H1 (cell line): ENCODE results near the gene PI4KA. TPM values are rescaled to one million over a fixed set of nuclear protein-coding genes. Genes with fewer than 3 reads are reported as not detected.

Experiments used
- BCL11A ChIP-seq, 2 experiments: IDR thresholded peaks; one replicate each; pipeline ENCODE4 v1.6.1; 2011; ENCODE audit warnings: low read depth in 2 of 2, low read length in 2 of 2, mild to moderate bottlenecking in 2 of 2
- CEBPB ChIP-seq: IDR thresholded peaks from 2 replicates; pipeline ENCODE4 v1.6.1; 2012; ENCODE audit warnings: low read depth, low read length
- CHD1 ChIP-seq: IDR thresholded peaks from 2 replicates; pipeline ENCODE4 v1.6.1; 2012; ENCODE audit warnings: low read depth, low read length, improper control_type of control experiment
- FOSL1 ChIP-seq: IDR thresholded peaks from 2 replicates; pipeline ENCODE4 v1.6.1; 2011; ENCODE audit warnings: mild to moderate bottlenecking, low read depth, low read length, moderate library complexity; ENCODE audit not compliant: insufficient read depth
- KDM1A ChIP-seq: fragments of 200-600, 300-600 bp; sonication (generic); IDR thresholded peaks from 2 replicates; pipeline ENCODE4 v1.7.1; 2016; ENCODE audit warnings: mild to moderate bottlenecking, low read length, borderline replicate concordance
- RBBP5 ChIP-seq: IDR thresholded peaks from 2 replicates; pipeline ENCODE4 v1.7.1; 2012; ENCODE audit warnings: low read depth, mild to moderate bottlenecking, inconsistent platforms, low read length, moderate library complexity, borderline replicate concordance
- SIRT6 ChIP-seq: IDR thresholded peaks from one replicate; pipeline ENCODE4 v1.7.1; 2012; ENCODE audit warnings: low read length, inconsistent platforms
- TAF7 ChIP-seq: optimal IDR thresholded peaks from 2 replicates; pipeline ENCODE3; 2011; ENCODE audit warnings: low read depth, mild to moderate bottlenecking, inconsistent platforms, low read length, moderate library complexity, borderline replicate concordance
- polyA plus RNA-seq, 7 experiments: library from polyadenylated mRNA; depleted of rRNA in 3 of 7; stranded (reverse) in 5 of 7; unstranded in 2 of 7; fragments of >200 nt in 5 of 7; fragments of 200-250 nt in 2 of 7; gene quantifications; 1 replicate in 5 of 7; 2 replicates in 1 of 7; 4 replicates in 1 of 7; pipeline versions ENCODE4 v1.2.1 to v1.2.3, GENCODE V29; 2011 to 2013; ENCODE audit warnings: missing spikeins in 2 of 7, mixed read lengths in 2 of 7
- total RNA-seq: library from RNA; stranded (reverse); fragmentation: NEBNext Ultra II Directional; extraction: Animal tissue kit (Norgen Biotek cat#: 25700); gene quantifications from 2 replicates; pipeline ENCODE4 v1.2.1, GENCODE V29; 2021

PI4KA gene
- total and polyA plus RNA-seq, 2 of the 8 experiments (the other 6 are each of a cell fraction or from before 2014, with no cell fraction given) = 22.5 to 37.7 TPM

DNA sequence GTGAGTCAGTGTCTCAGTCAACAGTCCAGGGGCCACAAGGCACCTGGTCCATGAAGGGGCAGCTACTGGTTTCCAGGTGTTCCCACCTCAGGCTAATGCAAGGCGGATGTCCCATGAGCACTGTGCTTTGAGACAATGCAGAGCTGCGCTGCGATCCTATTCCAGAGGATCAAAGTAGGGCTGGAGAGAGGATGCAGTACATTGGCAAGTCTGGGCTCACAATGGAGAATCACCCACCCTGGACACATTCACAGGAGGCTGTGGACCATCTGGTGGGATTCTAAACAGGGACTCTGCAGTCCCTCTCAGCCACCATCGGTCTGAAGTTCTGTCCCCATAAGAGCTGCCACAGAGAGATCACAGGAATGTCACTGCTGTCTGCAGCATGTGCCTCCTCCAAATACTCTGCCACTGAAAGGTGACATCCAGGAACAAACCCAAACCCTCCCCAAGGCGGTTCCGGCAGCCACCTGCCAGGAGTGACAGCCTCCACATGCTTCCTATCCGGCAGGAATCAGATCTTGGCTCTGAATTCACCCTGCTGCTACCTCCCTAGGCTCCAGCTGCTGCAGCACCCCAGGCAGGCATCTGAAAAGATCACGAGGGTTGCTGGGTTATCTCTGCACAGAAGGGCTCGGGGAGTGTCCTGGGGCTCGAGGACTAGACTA lies 130.0 kb downstream of the PI4KA start (continued):
- TF ChIP-seq CEBPB (no peak), TAF7 (no peak), CHD1 (no peak), RBBP5 (no peak), KDM1A (no peak), SIRT6 (no peak), BCL11A (IDR thresholded peaks at IDR 0.05; ENCODE audit: low read depth in 2 of 2, low read length in 2 of 2) (no peak), FOSL1 (no peak)
